SK-N-SH (cell line): ENCODE measurements around the gene MYO1B. TPM values are rescaled to one million over a fixed set of nuclear protein-coding genes. Genes with fewer than 3 reads are reported as not detected.

Source experiments
- CTCF ChIA-PET: fragments of 300-600, 350-600 bp; formaldehyde crosslinking; extraction: SDS; loops from one replicate; lab custom pipeline; 2021; lab: Yijun Ruan, JAX
- POLR2A ChIA-PET: fragments of 350-600 bp; sonication (Branson Sonifier 250); formaldehyde crosslinking; extraction: SDS; loops from one replicate; lab custom pipeline; 2020; ENCODE audit warnings: antibody characterized with exemption, inconsistent platforms; lab: Yijun Ruan, JAX
- DNase-seq: peaks from one replicate; pipeline ENCODE4 v3.0.0; 2012
- H2AFZ ChIP-seq: fragments of 200-600 bp; sonication (generic); 2 replicates; pipeline ENCODE4 v1.8.1; 2016; ENCODE audit warnings: antibody characterized with exemption, mild to moderate bottlenecking, low read depth
- H3F3A ChIP-seq: fragments of 200-600 bp; sonication (generic); replicated peaks from 2 replicates; pipeline ENCODE3; 2016; ENCODE audit warnings: antibody characterized with exemption, mild to moderate bottlenecking; ENCODE audit not compliant: insufficient read depth
- H3K27ac ChIP-seq, 2 experiments: fragments of 200-500 bp in 1 of 2; fragments of 200-600 bp in 1 of 2; sonication (Bioruptor generic) in 1 of 2; sonication (generic), shearing (Covaris generic) in 1 of 2; 2 replicates each; pipeline versions ENCODE4 v1.5.1 to v1.6.1; 2014 to 2016; ENCODE audit warnings: low read depth in 2 of 2, inconsistent platforms in 1 of 2, low read length in 1 of 2, mild to moderate bottlenecking in 1 of 2, mixed read lengths in 1 of 2
- H3K27me3 ChIP-seq: fragments of 200-600 bp; sonication (generic), shearing (Covaris generic); 2 replicates; pipeline ENCODE4 v1.6.1; 2016; ENCODE audit warnings: mixed run types; ENCODE audit not compliant: insufficient read depth
- H3K36me3 ChIP-seq, 2 experiments: fragments of 200-500 bp in 1 of 2; fragments of 200-600 bp in 1 of 2; sonication (Bioruptor generic) in 1 of 2; sonication (generic) in 1 of 2; replicated peaks in 1 of 2; 2 replicates each; pipeline versions ENCODE3 to v1.5.1; 2014 to 2016; ENCODE audit warnings: low read length in 1 of 2, mild to moderate bottlenecking in 1 of 2; ENCODE audit not compliant: insufficient read depth in 2 of 2, control insufficient read depth in 1 of 2
- H3K4me1 ChIP-seq, 2 experiments: fragments of 200-500 bp in 1 of 2; fragments of 200-600 bp in 1 of 2; sonication (Bioruptor generic) in 1 of 2; sonication (generic), shearing (Covaris generic) in 1 of 2; 2 replicates each; pipeline versions ENCODE4 v1.5.1 to v1.6.1; 2014 to 2016; ENCODE audit warnings: low read depth in 1 of 2, low read length in 1 of 2, mixed run types in 1 of 2; ENCODE audit not compliant: insufficient read depth in 2 of 2, control insufficient read depth in 1 of 2
- H3K4me2 ChIP-seq: fragments of 200-600 bp; sonication (generic), shearing (Covaris generic); 2 replicates; pipeline ENCODE4 v1.6.1; 2017; ENCODE audit warnings: mixed run types
- H3K4me3 ChIP-seq, 2 experiments: fragments of 200-500 bp in 1 of 2; fragments of 200-600 bp in 1 of 2; sonication (Bioruptor generic) in 1 of 2; sonication (generic), shearing (Covaris generic) in 1 of 2; 2 replicates each; pipeline versions ENCODE4 v1.5.1 to v1.8.1; 2014 to 2016; ENCODE audit warnings: low read depth in 2 of 2, inconsistent platforms in 1 of 2, low read length in 1 of 2, mild to moderate bottlenecking in 1 of 2, mixed read lengths in 1 of 2, moderate library complexity in 1 of 2
- H3K79me2 ChIP-seq: fragments of 200-600 bp; sonication (generic); 2 replicates; pipeline ENCODE4 v1.8.1; 2017; ENCODE audit warnings: mild to moderate bottlenecking; ENCODE audit not compliant: insufficient read depth
- H3K9ac ChIP-seq: fragments of 200-600 bp; sonication (generic); 2 replicates; pipeline ENCODE4 v1.6.1; 2017; ENCODE audit warnings: mixed run types
- H3K9me2 ChIP-seq: fragments of 200-600 bp; sonication (generic); 2 replicates; pipeline ENCODE4 v1.6.1; 2017; ENCODE audit warnings: mixed run types
- H3K9me3 ChIP-seq: fragments of 200-600 bp; sonication (generic); 2 replicates; pipeline ENCODE4 v1.6.1; 2017; ENCODE audit warnings: mixed run types, mild to moderate bottlenecking, moderate library complexity
- H4K20me1 ChIP-seq: fragments of 200-600 bp; sonication (generic); 2 replicates; pipeline ENCODE4 v1.6.1; 2017; ENCODE audit warnings: mild to moderate bottlenecking, mixed run types; ENCODE audit not compliant: insufficient read depth
- CHD2 ChIP-seq: fragments of 150-350 bp; IDR thresholded peaks from 2 replicates; pipeline ENCODE4 v1.6.1; 2018; ENCODE audit warnings: low read length; ENCODE audit not compliant: partially characterized antibody
- FOSL2 ChIP-seq: IDR thresholded peaks from 2 replicates; pipeline ENCODE4 v1.4.0; 2012; ENCODE audit warnings: low read depth, mild to moderate bottlenecking, moderate library complexity, borderline replicate concordance
- FOXJ3 ChIP-seq: sonication (generic); formaldehyde crosslinking; IDR thresholded peaks from 2 replicates; pipeline ENCODE4 v1.5.1; 2020; ENCODE audit warnings: mild to moderate bottlenecking, missing genetic modification reagents
- FOXM1 ChIP-seq: IDR thresholded peaks from 2 replicates; pipeline ENCODE4 v1.4.0; 2012; ENCODE audit warnings: low read depth, mild to moderate bottlenecking
- JUND ChIP-seq: IDR thresholded peaks from 2 replicates; pipeline ENCODE4 v1.4.0; 2012
- MXI1 ChIP-seq: IDR thresholded peaks from 2 replicates; pipeline ENCODE4 v1.6.1; 2012; ENCODE audit warnings: mild to moderate bottlenecking, low read depth, low read length, improper control_type of control experiment
- NFIC ChIP-seq: IDR thresholded peaks from 2 replicates; pipeline ENCODE4 v1.4.0; 2012; ENCODE audit warnings: borderline replicate concordance
- NRF1 ChIP-seq: IDR thresholded peaks from 2 replicates; pipeline ENCODE4 v1.6.1; 2012; ENCODE audit warnings: low read depth, mild to moderate bottlenecking, low read length
- POLR2AphosphoS5 ChIP-seq: IDR thresholded peaks from 2 replicates; pipeline ENCODE4 v1.6.1; 2012; ENCODE audit warnings: low read depth, low read length
- RAD21 ChIP-seq: IDR thresholded peaks from 2 replicates; pipeline ENCODE4 v1.6.1; 2012; ENCODE audit warnings: mild to moderate bottlenecking, low read length
- RCOR1 ChIP-seq: fragments of 150-350 bp; IDR thresholded peaks from 2 replicates; pipeline ENCODE4 v1.6.1; 2017; ENCODE audit warnings: antibody characterized with exemption, low read length
- RXRA ChIP-seq: IDR thresholded peaks from 2 replicates; pipeline ENCODE4 v1.4.0; 2012; ENCODE audit warnings: low read depth, mild to moderate bottlenecking, borderline replicate concordance
- SIN3A ChIP-seq: IDR thresholded peaks from 2 replicates; pipeline ENCODE4 v1.6.1; 2012; ENCODE audit warnings: low read depth, mild to moderate bottlenecking, low read length, moderate library complexity, borderline replicate concordance
- TAF1 ChIP-seq: IDR thresholded peaks from 2 replicates; pipeline ENCODE4 v1.6.1; 2012; ENCODE audit warnings: low read depth, mild to moderate bottlenecking, low read length, moderate library complexity, borderline replicate concordance
- TCF12 ChIP-seq: IDR thresholded peaks from 2 replicates; pipeline ENCODE4 v1.4.0; 2012
- TEAD4 ChIP-seq: IDR thresholded peaks from 2 replicates; pipeline ENCODE4 v1.4.0; 2012; ENCODE audit warnings: mild to moderate bottlenecking, borderline replicate concordance; ENCODE audit not compliant: insufficient read depth
- WGBS: methylation state at CpG from one replicate; pipeline ENCODE4 v1.1.6; 2017; ENCODE audit warnings: low lambda C conversion rate; 5-methylcytosine and 5-hydroxymethylcytosine counted together
- polyA plus RNA-seq, 3 experiments: library from polyadenylated mRNA; depleted of rRNA; stranded (reverse); fragments of >200 nt; gene quantifications; 2 replicates each; pipeline ENCODE4 v1.2.3, GENCODE V29; 2012
- TF ChIP-seq, protein P1 (sequence below): IDR thresholded peaks from 2 replicates; pipeline ENCODE4; 2012

The MYO1B gene
- polyA plus RNA-seq, 1 of the 3 experiments (the other 2 are of a cell fraction) = 20.2 TPM

DNA sequence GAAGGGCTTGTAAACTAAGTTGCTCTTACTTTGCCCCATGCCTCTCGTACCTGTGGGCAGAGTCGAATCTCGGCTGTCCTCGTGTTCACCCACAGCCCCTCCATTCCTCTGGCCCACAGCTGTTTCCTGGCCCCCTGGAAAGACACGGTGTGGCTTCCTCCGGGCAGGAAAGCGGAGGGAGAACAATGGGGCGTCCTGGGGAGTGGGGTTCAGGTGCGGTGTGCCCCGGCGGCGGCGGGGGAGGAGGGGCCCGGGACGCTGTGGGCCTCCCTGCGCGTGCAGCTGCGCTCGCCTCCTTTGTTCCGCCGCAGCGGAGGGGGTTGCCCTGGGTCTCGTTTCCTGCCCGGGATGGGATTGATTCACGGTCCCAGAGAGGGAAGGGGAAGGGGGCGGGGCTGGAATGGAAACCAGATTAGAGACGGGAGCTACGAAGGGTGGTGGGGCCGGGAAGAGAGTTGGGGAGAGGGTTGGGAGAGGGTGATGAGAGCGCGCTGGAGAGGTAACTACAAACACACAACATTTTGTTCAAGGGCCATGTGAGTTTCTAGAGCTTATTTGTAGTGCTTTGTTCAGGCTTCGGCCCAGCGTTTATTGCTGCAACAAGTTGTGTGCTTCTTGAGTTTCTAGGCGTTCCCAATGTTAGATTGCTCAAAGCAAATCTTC is 796 bp downstream of the MYO1B start:
- H3K9me2 ChIP-seq = no peaks in the 10 kb centered on the region
- H3K36me3 ChIP-seq = no peaks in the 10 kb centered on the region
- DNase-seq = peak; percentile 79
- under 1% methylated on average over 21 of the region's 34 CpGs for WGBS
- peaks cover 29 to 37% of the 10 kb centered on the region in 2 experiments; a peak in 3 of 4 replicates for H3K4me1 ChIP-seq
- H3F3A ChIP-seq = peaks cover 13% of the 10 kb centered on the region
- ChIA-PET CTCF (interaction anchor here (0.7 to 4.1 kb wide), 24 partner anchors 10 to 276 kb away, joined by 3 to 45 read pairs (median 4); no protein-coding TSS in a partner anchor), POLR2A (interaction anchor here (0.8 to 2.7 kb wide), 8 partner anchors 15 to 255 kb away, joined by 3 to 27 read pairs (median 4); no protein-coding TSS in a partner anchor)
- peaks cover 55% of the 10 kb centered on the region for H3K79me2 ChIP-seq
- H3K9me3 ChIP-seq = no peaks in the 10 kb centered on the region
- H3K27me3 ChIP-seq = no peaks in the 10 kb centered on the region
- H3K4me2 ChIP-seq = peak overlapping the region; percentile 79
- H4K20me1 ChIP-seq = peaks cover 26% of the 10 kb centered on the region
- peak overlapping the region; percentile 81 for H2AFZ ChIP-seq
- H3K27ac ChIP-seq = peak overlapping the region; percentile 90 to 99
- TF ChIP-seq FOXJ3 = 0 out of 2 replicates have a peak, but pooled peaks have one; percentile 47
- 0 out of 2 replicates have a peak, but pooled peaks have one; percentile 35 for TF ChIP-seq RCOR1
- no peak; the same call in none of the 2 replicates for TF ChIP-seq MXI1
- no peak for TF ChIP-seq NFIC
- TF ChIP-seq, protein P1, sequence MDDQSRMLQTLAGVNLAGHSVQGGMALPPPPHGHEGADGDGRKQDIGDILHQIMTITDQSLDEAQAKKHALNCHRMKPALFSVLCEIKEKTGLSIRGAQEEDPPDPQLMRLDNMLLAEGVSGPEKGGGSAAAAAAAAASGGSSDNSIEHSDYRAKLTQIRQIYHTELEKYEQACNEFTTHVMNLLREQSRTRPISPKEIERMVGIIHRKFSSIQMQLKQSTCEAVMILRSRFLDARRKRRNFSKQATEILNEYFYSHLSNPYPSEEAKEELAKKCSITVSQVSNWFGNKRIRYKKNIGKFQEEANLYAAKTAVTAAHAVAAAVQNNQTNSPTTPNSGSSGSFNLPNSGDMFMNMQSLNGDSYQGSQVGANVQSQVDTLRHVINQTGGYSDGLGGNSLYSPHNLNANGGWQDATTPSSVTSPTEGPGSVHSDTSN = peak; percentile 48; the same call in 1 of the 2 replicates
- TF ChIP-seq POLR2AphosphoS5 = peak; percentile 13; the same call in 1 of the 2 replicates
- no peak for TF ChIP-seq RAD21
- no peak for TF ChIP-seq TEAD4
- TF ChIP-seq RXRA = no peak
- peak; percentile 23 for TF ChIP-seq CHD2
- TF ChIP-seq TAF1 = 0 out of 2 replicates have a peak, but pooled peaks have one; percentile 35
- TF ChIP-seq TCF12 = peak; percentile 59
- TF ChIP-seq FOXM1 = no peak
- TF ChIP-seq FOSL2 = 0 out of 2 replicates have a peak, but pooled peaks have one; percentile 3
- no peak for TF ChIP-seq JUND
- 0 out of 2 replicates have a peak, but pooled peaks have one; percentile 29 for TF ChIP-seq SIN3A
- TF ChIP-seq NRF1 = peak; percentile 29; the same call in 1 of the 2 replicates
- TF ChIP-seq, all 33 proteins: peak for 10
- Histone ChIP-seq H3K4me3 (peak overlapping the region; percentile 74 to 93), H3K9ac (peak overlapping the region; percentile 90)
